Lung (tissue), 12 donors: ENCODE data around the gene TM6SF1. TPM values are rescaled to one million over a fixed set of nuclear protein-coding genes. Genes with fewer than 3 reads are reported as not detected.
"Not testable (repeated sequence)": the region's sequence is repeated elsewhere in the genome, so short reads cannot be mapped to it uniquely, and the experiment has no call there.

Experiments used
- ATAC-seq: fragments of 200-7000 bp; cut with Tn5 transposase; one replicate; pipeline ENCODE4 v1.9.1; 2020; ENCODE audit warnings: moderate number of reproducible peaks; ENCODE audit not compliant: insufficient read depth, low FRiP score
- DNase-seq, 3 donors: peaks; one replicate each; pipeline ENCODE4 v3.0.0-alpha.2; 2013 to 2017
- H3K27ac ChIP-seq, 2 donors: one replicate each; pipeline ENCODE4 v1.5.1; 2013; ENCODE audit warnings: mild to moderate bottlenecking in 2 of 2, moderate library complexity in 2 of 2, control low read depth in 1 of 2, inconsistent platforms in 1 of 2, low read depth in 1 of 2, low read length in 1 of 2
- H3K27me3 ChIP-seq, 3 donors: one replicate each; pipeline ENCODE4 v1.5.1; 2013; ENCODE audit warnings: low read length in 2 of 3; ENCODE audit not compliant: control insufficient read depth in 3 of 3, insufficient read depth in 3 of 3
- H3K36me3 ChIP-seq, 4 donors: one replicate each; pipeline ENCODE4 v1.5.1; 2013; ENCODE audit warnings: low read length in 4 of 4, mild to moderate bottlenecking in 1 of 4, moderate library complexity in 1 of 4; ENCODE audit not compliant: control insufficient read depth in 4 of 4, insufficient read depth in 4 of 4
- H3K4me1 ChIP-seq, 5 donors: one replicate each; pipeline ENCODE4 v1.5.1; 2013; ENCODE audit warnings: low read length in 5 of 5, mild to moderate bottlenecking in 2 of 5, moderate library complexity in 1 of 5; ENCODE audit not compliant: control insufficient read depth in 5 of 5, insufficient read depth in 5 of 5
- H3K4me3 ChIP-seq: one replicate; pipeline ENCODE4 v1.5.1; 2013; ENCODE audit warnings: mild to moderate bottlenecking, control low read depth, moderate library complexity
- H3K9ac ChIP-seq, 2 donors: one replicate each; pipeline ENCODE4 v1.5.1; 2013; ENCODE audit warnings: low read length in 2 of 2, control low read depth in 1 of 2; ENCODE audit not compliant: insufficient read depth in 1 of 2
- H3K9me3 ChIP-seq, 4 donors: one replicate each; pipeline ENCODE4 v1.5.1; 2013; ENCODE audit warnings: low read length in 3 of 4, mild to moderate bottlenecking in 1 of 4, moderate library complexity in 1 of 4; ENCODE audit not compliant: control insufficient read depth in 4 of 4, insufficient read depth in 3 of 4
- CTCF ChIP-seq: IDR thresholded peaks from 2 replicates; pipeline ENCODE4 v1.5.1; 2012; ENCODE audit warnings: mild to moderate bottlenecking; ENCODE audit errors: control extremely low read depth, extremely low read depth
- WGBS, 2 donors: extraction: QIAGEN DNeasy Blood & Tissue Kit; methylation state at CpG; one replicate each; pipeline ENCODE4 v1.1.7; 2013; 5-methylcytosine and 5-hydroxymethylcytosine counted together
- polyA plus RNA-seq, 2 donors: library from polyadenylated mRNA; stranded (reverse); fragments of 200-250 nt; gene quantifications; one replicate each; pipeline ENCODE4 v1.2.1, GENCODE V29; 2013
- total RNA-seq, 2 donors: library from RNA; depleted of rRNA in 1 of 2; stranded (reverse); fragments of >200 nt in 1 of 2; gene quantifications; one replicate each; pipeline ENCODE4 v1.2.1, GENCODE V29; 2014 to 2021
- donor health status: control.
- donor health status: control.
- donor health status: Bipolar disorder and iron deficiency.
- donor health status: healthy.
- donor health status: DM: yes; HTN: yes; CAD: no.

The TM6SF1 gene
- total and polyA plus RNA-seq, 4 donors = 4.3 to 15.8 (median 13.7) TPM

DNA sequence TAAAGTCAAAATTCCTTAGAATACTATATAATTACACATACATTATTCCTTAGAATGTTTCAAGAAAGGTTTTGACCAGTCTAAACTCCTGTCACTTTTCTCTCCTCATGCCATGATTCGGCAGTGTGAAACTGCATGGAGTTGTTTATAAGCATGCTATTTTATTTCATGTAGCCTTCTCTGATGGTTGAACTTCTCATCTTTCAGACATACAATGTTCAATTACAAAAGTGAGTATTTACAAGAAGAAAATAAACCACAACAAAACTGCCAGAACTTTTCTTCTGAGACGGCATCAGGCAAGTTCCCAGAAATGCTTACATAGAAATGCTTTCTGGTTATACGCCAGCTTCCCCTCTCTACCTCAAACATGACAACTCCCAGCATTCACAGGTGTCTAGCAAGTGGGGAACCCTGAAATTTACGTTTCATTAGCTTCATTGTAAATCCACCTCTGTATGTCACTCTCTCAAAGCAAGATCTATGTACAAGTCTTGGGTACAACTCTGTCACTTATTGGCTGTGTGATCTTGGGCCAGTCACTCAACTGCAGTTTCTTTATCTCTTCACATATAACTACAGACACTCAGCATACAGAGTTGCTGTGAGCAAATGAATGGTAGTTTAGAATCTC, 57.4 kb downstream of the TM6SF1 start:
- peaks cover 0 to 22% (median 5%) of the 10 kb centered on the region in 4 donors for H3K9me3 ChIP-seq
- H3K27ac ChIP-seq = no peak overlapping the region
- no peak for TF ChIP-seq CTCF
- peaks cover 0 to 11% (median 4%) of the 10 kb centered on the region in 4 donors for H3K36me3 ChIP-seq
- no peak overlapping the region for H3K9ac ChIP-seq
- no peaks in the 10 kb centered on the region for H3K4me1 ChIP-seq
- no peak for DNase-seq
- no peak for ATAC-seq
- WGBS, 2 donors = 89 to 90% methylated on average over 4 of the region's 4 CpGs
- no peak overlapping the region for H3K4me3 ChIP-seq
- H3K27me3 ChIP-seq = no peaks in the 10 kb centered on the region

GRCh38 chr15:83166218-83166617, 58.8 kb downstream of the TM6SF1 start:
- WGBS, 2 donors = 95% methylated on average over 3 of the region's 3 CpGs
- peak in 2 of 3 donors; percentile 8 to 40 for DNase-seq

DNA sequence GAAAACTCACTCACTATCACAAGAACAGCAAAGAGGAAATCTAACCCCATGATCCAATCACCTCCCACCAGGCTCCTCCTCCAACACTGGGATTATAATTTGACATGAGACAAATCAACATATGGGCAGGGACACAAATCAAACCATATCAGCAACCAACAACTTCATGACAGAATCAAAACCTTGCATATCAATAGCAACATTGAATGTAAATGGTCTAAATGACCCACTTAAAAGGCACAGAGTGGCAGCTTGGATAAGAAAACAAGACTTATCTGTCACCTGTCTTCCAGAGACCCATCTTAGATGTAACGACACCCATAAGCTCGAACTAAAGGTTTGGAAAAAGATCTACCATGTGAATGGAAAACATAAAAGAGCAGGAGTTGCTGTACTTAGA, 59.4 kb downstream of the TM6SF1 start:
- ATAC-seq (no peak), DNase-seq (no peak)
- Histone ChIP-seq H3K27ac (no peak overlapping the region), H3K4me3 (no peak overlapping the region), H3K36me3 (peaks cover 0 to 7% (median 3%) of the 10 kb centered on the region in 4 donors), H3K27me3 (no peaks in the 10 kb centered on the region), H3K9ac (no peak overlapping the region), H3K4me1 (no peaks in the 10 kb centered on the region), H3K9me3 (peaks cover 0 to 22% (median 5%) of the 10 kb centered on the region in 4 donors)
- WGBS, 2 donors = 97 to 99% methylated on average over 2 of the region's 2 CpGs
- TF ChIP-seq CTCF = no peak

More at GRCh38 chr15:83166218-83166617, 58.8 kb downstream of the TM6SF1 start:
- Histone ChIP-seq H3K27me3 (no peaks in the 10 kb centered on the region), H3K9ac (no peak overlapping the region), H3K36me3 (peaks cover 0 to 7% (median 4%) of the 10 kb centered on the region in 4 donors), H3K27ac (no peak overlapping the region), H3K4me3 (no peak overlapping the region), H3K9me3 (peaks cover 0 to 22% (median 5%) of the 10 kb centered on the region in 4 donors), H3K4me1 (no peaks in the 10 kb centered on the region)
- no peak for ATAC-seq
- TF ChIP-seq CTCF = no peak

DNA sequence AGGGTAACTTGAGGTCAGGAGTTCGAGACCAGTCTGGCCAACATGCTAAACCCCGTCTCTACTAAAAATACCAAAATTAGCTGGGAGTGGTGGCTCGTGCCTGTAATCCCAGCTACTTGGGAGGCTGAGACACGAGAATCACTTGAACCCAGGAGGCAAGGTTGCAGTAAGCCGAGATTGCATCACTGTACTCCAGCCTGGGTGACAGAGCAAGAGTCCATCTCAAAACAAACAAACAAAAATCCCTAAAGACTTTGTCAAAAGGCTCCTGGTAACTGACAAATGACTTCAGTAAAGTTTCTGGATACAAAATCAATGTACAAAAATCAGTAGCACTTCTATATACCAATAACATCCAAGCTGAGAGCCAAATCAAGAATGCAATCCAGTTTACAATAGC, 62.1 kb downstream of the TM6SF1 start:
- not testable (repeated sequence) for H3K27ac ChIP-seq, ATAC-seq, H3K36me3 ChIP-seq, DNase-seq, H3K4me3 ChIP-seq, H3K27me3 ChIP-seq, H3K4me1 ChIP-seq, H3K9ac ChIP-seq
- peaks cover 0 to 22% (median 5%) of the 10 kb centered on the region in 4 donors for H3K9me3 ChIP-seq
- 97 to 99% methylated on average over 5 of the region's 5 CpGs for WGBS, 2 donors
